Adrenal gland (tissue), 12 donors: ENCODE data around the gene PPP1R12B. TPM values are rescaled to one million over a fixed set of nuclear protein-coding genes. Genes with fewer than 3 reads are reported as not detected.
"Not testable (repeated sequence)": the region's sequence is repeated elsewhere in the genome, so short reads cannot be mapped to it uniquely, and the experiment has no call there.

Experiments
- DNase-seq, 7 donors: peaks; one replicate each; pipeline ENCODE4 v3.0.0-alpha.2; 2019 to 2020
- H3K27ac ChIP-seq, 5 donors: fragments of 200-600 bp; sonication (generic) in 4 of 5; 1 replicate in 3 of 5; 2 replicates in 2 of 5; pipeline versions ENCODE4 v1.5.1 to v1.8.0; 2016 to 2020; ENCODE audit warnings: mild to moderate bottlenecking in 1 of 5
- H3K27me3 ChIP-seq: fragments of 200-600 bp; 2 replicates; pipeline ENCODE4 v1.8.0; 2021
- H3K36me3 ChIP-seq, 2 donors: fragments of 200-600 bp; replicated peaks in 1 of 2; 1 replicate in 1 of 2; 2 replicates in 1 of 2; pipeline versions ENCODE4 v1.5.1 to v1.8.0; 2018 to 2022
- H3K4me1 ChIP-seq, 2 donors: fragments of 200-600 bp; replicated peaks in 1 of 2; 1 replicate in 1 of 2; 2 replicates in 1 of 2; pipeline versions ENCODE4 v1.5.1 to v1.8.0; 2018 to 2021
- H3K4me3 ChIP-seq, 4 donors: fragments of 200-600 bp; sonication (generic) in 3 of 4; one replicate each; pipeline ENCODE4 v1.5.1; 2016 to 2018
- H3K9me3 ChIP-seq, 3 donors: fragments of 200-600 bp; sonication (generic) in 1 of 3; replicated peaks in 1 of 3; 1 replicate in 2 of 3; 2 replicates in 1 of 3; pipeline versions ENCODE4 v1.5.1 to v1.8.0; 2016 to 2021
- CTCF ChIP-seq, 6 experiments: fragments of 450-650 bp in 4 of 6; fragments of 200-600 bp in 2 of 6; sonication (generic) in 1 of 6; IDR thresholded peaks; 1 replicate in 5 of 6; 2 replicates in 1 of 6; pipeline versions ENCODE4 v1.5.1 to v1.8.0; 2016 to 2021; ENCODE audit warnings: antibody characterized with exemption in 6 of 6, mild to moderate bottlenecking in 2 of 6, moderate library complexity in 1 of 6
- POLR2A ChIP-seq, 2 donors: fragments of 450-650 bp; IDR thresholded peaks; one replicate each; pipeline ENCODE4 v1.6.1; 2017; ENCODE audit warnings: antibody characterized with exemption in 2 of 2, mild to moderate bottlenecking in 2 of 2, moderate library complexity in 1 of 2
- WGBS, 4 donors: extraction: QIAGEN DNeasy Blood & Tissue Kit in 2 of 4; methylation state at CpG; one replicate each; pipeline versions ENCODE4 v1.1.5 to v1.1.7; 2013 to 2017; 5-methylcytosine and 5-hydroxymethylcytosine counted together
- intact Hi-C, 2 donors: fragments of 100-400 bp; cut with DNase I; formaldehyde crosslinking; loops; one replicate each; pipeline versions ENCODE4 v1.14.1 to v1.15.0; 2022 to 2023
- polyA plus RNA-seq, 3 donors: library from polyadenylated mRNA; stranded (reverse); fragments of 200-250 nt in 2 of 3; fragments of 350-450 nt in 1 of 3; fragmentation: Illumina TruSeq in 1 of 3; extraction: RNeasy Lipid Tissue Mini Kit (QIAGEN cat#74804) in 1 of 3; gene quantifications; one replicate each; pipeline ENCODE4 v1.2.3, GENCODE V29; 2013 to 2014
- total RNA-seq, 9 donors: library from RNA; depleted of rRNA in 4 of 9; stranded (reverse); fragments of >200 nt in 4 of 9; fragments of 120-200 nt in 1 of 9; fragmentation: NEBNext Ultra II Directional in 1 of 9; extraction: Animal tissue kit (Norgen Biotek cat#: 25700) in 1 of 9; gene quantifications; one replicate each; pipeline versions ENCODE4 v1.1.0 to v1.2.4, GENCODE V29; 2013 to 2023
- donor health status: healthy with polysubstance abuse.
- donor health status: Bipolar disorder and iron deficiency.
- donor health status: DM: yes; HTN: yes; CAD: no.
- donor health status: DM: no; HTN: no; CAD: no.
- donor health status: DM: no; HTN: no; CAD: no.
- donor health status: DM: yes; HTN: yes; CAD: no.

PPP1R12B gene
- total and polyA plus RNA-seq, 12 donors = 3.0 to 43.9 (median 19.8) TPM

GRCh38 chr1:202613571-202613970, 265.1 kb downstream of the PPP1R12B start:
- no peaks in the 10 kb centered on the region for H3K36me3 ChIP-seq
- peaks cover 6 to 9% of the 10 kb centered on the region in 2 donors for H3K4me1 ChIP-seq
- WGBS, 4 donors = 83 to 99% (median 95%) methylated on average over 4 of the region's 4 CpGs
- intact Hi-C loops = no loop called here
- no peaks in the 10 kb centered on the region for H3K27me3 ChIP-seq
- DNase-seq = no peak
- TF ChIP-seq CTCF (IDR thresholded peaks at IDR 0.05) = no peak
- no peak for TF ChIP-seq POLR2A (IDR thresholded peaks at IDR 0.05)
- no peak overlapping the region for H3K4me3 ChIP-seq
- no peaks in the 10 kb centered on the region for H3K9me3 ChIP-seq
- no peak overlapping the region for H3K27ac ChIP-seq

GRCh38 chr1:202614363-202615207, 266.1 kb downstream of the PPP1R12B start:
- H3K27me3 ChIP-seq, H3K9me3 ChIP-seq, H3K36me3 ChIP-seq, intact Hi-C loops, H3K4me1 ChIP-seq, H3K4me3 ChIP-seq, DNase-seq: not testable (repeated sequence)
- peak overlapping the region in 1 of 5 donors; percentile 3 for H3K27ac ChIP-seq
- WGBS, 4 donors = 83 to 88% (median 86%) methylated on average over 11 of the region's 11 CpGs
- peak in 1 of 6 experiments; percentile 21 for TF ChIP-seq CTCF (IDR thresholded peaks at IDR 0.05)

GRCh38 chr1:202615208-202615500, 266.7 kb downstream of the PPP1R12B start:
- H3K27me3 ChIP-seq, H3K4me3 ChIP-seq, H3K9me3 ChIP-seq, H3K4me1 ChIP-seq, intact Hi-C loops, H3K36me3 ChIP-seq, DNase-seq: not testable (repeated sequence)
- peak overlapping the region in 1 of 5 donors; percentile 3 for H3K27ac ChIP-seq
- 67 to 84% (median 78%) methylated on average over 1 of the region's 1 CpG for WGBS, 4 donors

GRCh38 chr1:202615501-202616354, 267.2 kb downstream of the PPP1R12B start:
- H3K27me3 ChIP-seq = no peaks in the 10 kb centered on the region
- H3K36me3 ChIP-seq = no peaks in the 10 kb centered on the region
- WGBS, 4 donors = 48 to 61% (median 52%) methylated on average over 11 of the region's 11 CpGs
- DNase-seq = peak in 5 of 7 donors; percentile 27 to 46 (median 32)
- H3K4me3 ChIP-seq = no peak overlapping the region
- no peak for TF ChIP-seq POLR2A (IDR thresholded peaks at IDR 0.05)
- intact Hi-C loops = no loop called here
- H3K9me3 ChIP-seq = no peaks in the 10 kb centered on the region
- peaks cover 6 to 9% of the 10 kb centered on the region in 2 donors for H3K4me1 ChIP-seq
- peak overlapping the region in 2 of 5 donors; percentile 34 to 35 for H3K27ac ChIP-seq

GRCh38 chr1:202616355-202616915, 267.9 kb downstream of the PPP1R12B start:
- no peaks in the 10 kb centered on the region for H3K36me3 ChIP-seq
- intact Hi-C loops = no loop called here
- H3K4me1 ChIP-seq = peaks cover 6 to 9% of the 10 kb centered on the region in 2 donors
- 83 to 90% (median 85%) methylated on average over 13 of the region's 13 CpGs for WGBS, 4 donors
- H3K4me3 ChIP-seq = no peak overlapping the region
- TF ChIP-seq POLR2A (IDR thresholded peaks at IDR 0.05) (no peak), CTCF (IDR thresholded peaks at IDR 0.05) (no peak)
- H3K27me3 ChIP-seq = no peaks in the 10 kb centered on the region
- H3K27ac ChIP-seq = no peak overlapping the region
- DNase-seq = no peak
- no peaks in the 10 kb centered on the region for H3K9me3 ChIP-seq

- peak in 2 of 7 donors; percentile 23 to 58 for DNase-seq
- intact Hi-C loops = not testable (repeated sequence)
These were observed 270.5 kb downstream of the PPP1R12B start for GRCh38 chr1:202619012-202619411.

More at GRCh38 chr1:202619012-202619411, 270.5 kb downstream of the PPP1R12B start:
- H3K4me3 ChIP-seq, H3K4me1 ChIP-seq, H3K9me3 ChIP-seq, H3K27ac ChIP-seq, H3K36me3 ChIP-seq, H3K27me3 ChIP-seq: not testable (repeated sequence)
- 61 to 71% (median 67%) methylated on average over 8 to 11 of the region's 11 CpGs for WGBS, 4 donors
